OCI-M2 (cell line): ENCODE data around the gene NKD1.
"Not testable (repeated sequence)": the region's sequence is repeated elsewhere in the genome, so short reads cannot be mapped to it uniquely, and the experiment has no call there.

ENCODE experiments used
- DNase-seq: peaks from one replicate; lab custom pipeline; 2025; ENCODE audit not compliant: unreplicated experiment; lab: John Stamatoyannopoulos, UW

Gene NKD1

DNA sequence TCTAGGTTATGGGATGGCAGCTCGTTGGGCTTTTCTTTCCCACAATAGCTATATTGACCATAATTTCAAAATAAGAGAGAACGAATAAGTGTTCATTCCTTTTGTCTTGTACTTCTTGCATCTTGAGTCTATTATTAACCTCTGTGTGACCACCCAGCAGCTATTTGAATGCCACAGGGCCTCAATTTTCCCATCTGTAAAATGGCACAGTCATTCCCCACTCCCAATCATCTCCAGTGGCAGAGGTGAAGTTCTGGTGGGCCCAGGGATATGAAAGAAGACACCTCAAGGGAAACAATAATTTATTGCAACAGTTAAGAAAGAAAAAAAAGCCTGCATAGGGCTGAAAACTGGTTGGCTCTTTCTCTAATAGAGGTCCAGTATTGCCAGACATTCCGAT is 28.6 kb upstream of the NKD1 start:
- DNase-seq, result no peak

DNA sequence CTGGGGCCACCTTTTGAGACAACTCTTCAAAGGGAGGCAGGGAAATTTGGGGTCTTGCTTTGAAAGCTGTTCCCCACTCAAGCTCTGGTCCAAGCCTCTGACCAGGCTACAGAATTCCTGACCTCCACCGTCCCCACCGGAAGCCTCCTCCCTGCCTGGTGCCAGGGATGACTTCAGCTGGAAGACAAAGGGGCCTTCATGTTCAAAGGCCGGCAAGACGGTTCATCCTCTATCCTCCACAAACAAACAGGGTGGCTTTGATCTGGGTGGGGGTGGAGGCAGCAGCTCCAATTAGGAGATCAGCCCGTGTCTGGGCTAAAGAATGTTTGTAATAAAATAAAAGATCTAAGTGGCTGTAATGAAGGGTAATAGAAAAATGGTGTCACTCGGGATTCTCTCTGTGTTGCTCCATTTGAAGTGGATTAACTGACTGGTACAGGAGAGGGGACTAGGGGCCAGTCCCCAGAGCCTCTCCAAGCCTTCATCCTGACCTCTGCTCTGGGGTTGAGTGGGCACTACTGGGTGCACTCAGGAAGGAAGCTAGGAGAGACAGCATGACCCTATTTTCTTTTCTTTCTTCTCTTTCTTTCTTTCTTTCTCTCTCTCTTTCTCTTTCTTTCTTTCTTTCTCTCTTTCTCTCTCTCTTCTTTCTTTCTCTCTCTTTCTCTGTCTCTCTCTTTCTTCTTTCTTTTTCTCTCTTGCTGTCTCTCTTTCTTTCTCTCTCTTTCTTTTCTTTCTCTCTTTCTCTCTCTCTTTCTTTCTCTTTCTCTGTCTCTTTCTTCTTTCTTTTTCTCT is 27.5 kb upstream of the NKD1 start:
- no peak for DNase-seq

DNA sequence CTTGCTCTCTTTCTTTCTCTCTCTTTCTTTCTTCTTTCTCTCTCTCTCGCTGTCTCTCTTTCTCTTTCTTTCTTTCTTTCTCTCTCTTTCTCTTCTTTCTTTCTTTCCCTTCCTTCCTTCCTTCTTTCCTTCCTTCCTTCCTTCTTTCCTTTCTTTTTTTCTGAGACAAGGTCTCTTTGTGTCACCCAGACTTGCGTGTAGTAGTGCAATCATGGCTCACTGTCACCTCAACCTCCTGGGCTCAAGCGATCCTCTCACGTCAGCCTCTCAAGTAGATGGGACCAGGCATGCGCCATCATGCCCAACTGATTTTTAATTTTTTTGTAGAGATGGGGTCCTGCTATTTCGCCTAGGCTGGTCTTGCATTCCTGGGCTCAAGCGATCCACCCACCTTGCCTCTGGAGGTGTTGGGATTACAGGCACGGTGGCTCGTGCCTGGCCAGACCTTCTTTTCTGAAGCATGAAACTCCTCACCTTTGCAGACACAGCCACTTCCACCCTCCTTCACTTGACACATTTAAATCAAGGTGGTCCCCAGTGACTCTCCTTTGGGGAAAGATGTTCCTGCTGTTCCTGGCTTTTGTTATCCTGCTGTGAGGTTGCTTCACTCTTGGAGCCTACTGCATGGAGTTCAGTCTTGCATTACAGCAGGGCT is 26.8 kb upstream of the NKD1 start:
- no peak for DNase-seq

DNA sequence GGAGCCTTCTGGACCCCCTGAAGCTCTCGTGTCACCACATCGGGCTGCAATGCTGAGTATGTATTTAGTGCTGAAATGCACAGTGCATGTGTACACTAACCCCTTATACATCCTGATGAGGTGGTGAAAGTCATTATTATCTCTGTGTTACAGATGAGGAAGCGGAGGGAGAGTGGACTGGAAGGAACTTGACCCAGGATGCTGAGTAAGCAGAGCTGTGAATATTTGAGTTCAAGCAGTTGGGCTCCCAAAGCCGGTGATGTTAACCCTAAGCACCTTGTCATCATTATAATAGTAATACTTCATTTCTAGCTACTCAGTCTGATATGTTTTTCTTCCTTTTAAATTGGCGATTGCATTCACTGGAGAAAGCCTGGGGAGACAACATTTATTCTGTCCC is 25.9 kb upstream of the NKD1 start:
- DNase-seq, result no peak

DNA sequence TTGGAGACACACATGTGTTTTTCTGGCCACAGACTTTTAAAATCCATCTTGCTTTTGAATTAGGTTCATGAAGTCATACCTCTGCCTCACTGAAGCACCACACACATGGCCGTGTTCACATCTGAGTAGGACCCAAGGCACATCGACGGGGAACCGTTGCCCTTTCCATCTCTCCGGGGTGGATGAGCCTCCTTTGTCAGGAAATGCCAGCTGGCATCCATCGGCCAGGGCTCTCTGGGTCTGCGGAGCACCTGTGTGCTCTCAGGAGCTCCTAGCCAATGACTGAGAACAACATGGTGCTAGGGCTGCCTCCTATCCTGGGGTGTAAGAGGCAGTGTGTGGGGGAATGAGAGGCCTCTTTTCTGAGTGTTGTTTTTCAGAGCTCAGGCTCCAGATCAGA is 24.5 kb upstream of the NKD1 start:
- no peak for DNase-seq

DNA sequence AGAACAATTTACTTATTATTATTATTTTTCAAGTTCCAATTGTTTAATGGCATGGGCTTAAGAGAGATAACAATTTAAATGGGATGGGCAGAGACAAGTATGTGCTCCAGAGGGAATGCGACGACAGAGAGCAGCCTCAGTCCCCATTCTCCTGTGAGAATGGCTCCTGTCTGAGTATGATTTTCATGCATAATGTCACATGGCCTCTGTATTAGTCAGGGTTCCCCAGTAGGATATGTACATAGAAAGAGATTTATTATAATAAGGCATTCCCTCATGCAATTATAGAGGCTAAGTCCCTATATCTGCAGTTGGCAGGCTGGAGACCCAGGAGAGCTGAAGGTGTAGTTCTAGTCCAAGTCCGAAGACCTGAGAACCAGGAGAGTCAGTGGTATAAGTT is 22.9 kb upstream of the NKD1 start:
- no peak for DNase-seq

DNA sequence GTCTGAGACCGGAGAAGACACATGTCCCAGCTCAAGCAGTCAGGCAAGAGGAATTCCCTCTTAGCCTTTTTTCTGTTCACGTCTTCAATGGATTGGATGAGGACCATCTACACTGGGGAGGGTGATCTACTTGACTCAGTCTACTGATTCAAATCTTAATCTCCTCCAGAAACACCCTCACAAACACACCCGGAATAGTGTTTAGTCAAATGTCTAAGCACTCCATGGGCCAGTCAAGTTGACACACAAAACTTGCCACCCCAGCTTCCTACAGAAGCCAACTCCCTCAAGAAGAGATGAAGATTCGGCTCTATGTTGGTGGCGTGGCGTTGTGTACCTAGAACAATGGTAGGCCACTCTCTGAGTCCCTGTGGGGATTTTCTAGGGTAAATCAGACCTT is 22.5 kb upstream of the NKD1 start:
- DNase-seq, result no peak

DNA sequence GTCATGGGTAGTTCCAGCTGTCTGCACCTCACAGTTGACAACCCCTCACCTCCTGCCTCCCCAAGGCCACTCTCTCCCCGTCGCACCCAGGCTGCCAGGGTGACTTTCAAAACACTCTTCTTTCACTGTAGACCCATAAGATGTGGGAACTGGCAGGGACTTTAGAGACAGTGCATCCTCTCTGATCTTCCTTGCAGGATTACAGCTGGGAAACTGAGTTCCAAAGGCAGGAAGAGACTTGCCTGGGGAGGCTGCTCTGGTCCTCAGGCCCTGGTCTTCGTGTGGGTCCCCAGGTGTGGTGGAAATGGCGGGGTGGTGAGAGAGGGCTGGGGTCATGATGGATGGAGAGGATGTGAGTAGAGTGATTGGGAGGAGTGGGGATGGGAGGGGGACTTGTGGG is 21.9 kb upstream of the NKD1 start:
- DNase-seq, result no peak

DNA sequence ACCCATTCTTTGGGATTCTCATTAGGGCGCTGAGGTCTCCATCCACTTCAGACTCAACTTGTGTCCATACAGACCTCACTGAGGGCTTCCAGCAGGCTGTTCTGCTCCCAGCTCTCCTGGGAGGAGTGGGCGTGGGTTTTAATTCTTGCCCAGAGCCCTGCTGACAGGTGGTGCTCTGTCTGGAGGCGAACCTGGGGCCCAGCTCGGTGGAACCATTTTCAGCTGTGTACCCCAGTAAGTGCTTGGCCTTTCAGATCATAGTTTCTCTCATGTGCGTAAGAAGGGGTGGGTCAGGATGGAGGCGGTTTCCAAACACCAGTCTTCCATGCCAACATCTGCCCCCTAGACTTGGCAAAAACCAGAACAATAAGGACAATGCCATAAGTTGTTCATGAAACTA is 21.4 kb upstream of the NKD1 start:
- no peak for DNase-seq

DNA sequence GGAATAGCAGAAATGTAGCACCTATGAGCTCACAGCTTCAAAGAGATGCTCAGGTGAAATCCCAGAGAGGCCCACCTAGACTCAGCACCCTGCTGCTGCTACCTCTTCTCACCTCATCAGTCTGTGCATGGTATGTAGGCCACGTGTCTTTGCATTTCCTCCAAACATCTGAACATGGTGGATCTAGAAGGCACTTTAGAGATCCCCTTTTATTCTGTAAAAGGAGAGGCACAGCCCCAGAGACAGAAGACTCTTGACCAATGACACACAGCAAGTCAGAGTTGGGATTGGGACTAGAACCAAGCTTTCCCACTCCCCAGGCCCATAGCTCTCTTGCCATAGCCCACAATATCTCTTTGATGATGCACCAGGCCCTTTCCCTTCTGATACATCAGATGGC is 19.4 kb upstream of the NKD1 start:
- DNase-seq, result no peak

DNA sequence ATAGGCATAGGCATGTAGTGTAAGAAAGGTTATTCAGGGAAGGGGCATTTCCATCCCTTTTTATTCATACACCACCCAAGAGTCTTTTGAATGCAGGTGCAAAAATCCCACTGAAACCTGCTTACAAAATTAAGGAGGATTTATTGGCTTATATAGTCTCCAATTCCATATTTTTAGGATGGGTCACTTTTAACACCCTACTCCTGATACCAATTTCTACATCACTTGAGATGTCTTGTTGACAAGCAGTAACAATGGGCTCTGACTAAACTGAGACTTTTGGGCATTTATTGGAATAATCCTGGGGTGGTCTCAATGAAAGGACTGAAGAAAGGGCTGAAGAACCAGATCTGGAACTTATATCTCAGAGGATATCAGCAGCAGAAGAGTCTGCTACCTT is 18.9 kb upstream of the NKD1 start:
- DNase-seq, result no peak

DNA sequence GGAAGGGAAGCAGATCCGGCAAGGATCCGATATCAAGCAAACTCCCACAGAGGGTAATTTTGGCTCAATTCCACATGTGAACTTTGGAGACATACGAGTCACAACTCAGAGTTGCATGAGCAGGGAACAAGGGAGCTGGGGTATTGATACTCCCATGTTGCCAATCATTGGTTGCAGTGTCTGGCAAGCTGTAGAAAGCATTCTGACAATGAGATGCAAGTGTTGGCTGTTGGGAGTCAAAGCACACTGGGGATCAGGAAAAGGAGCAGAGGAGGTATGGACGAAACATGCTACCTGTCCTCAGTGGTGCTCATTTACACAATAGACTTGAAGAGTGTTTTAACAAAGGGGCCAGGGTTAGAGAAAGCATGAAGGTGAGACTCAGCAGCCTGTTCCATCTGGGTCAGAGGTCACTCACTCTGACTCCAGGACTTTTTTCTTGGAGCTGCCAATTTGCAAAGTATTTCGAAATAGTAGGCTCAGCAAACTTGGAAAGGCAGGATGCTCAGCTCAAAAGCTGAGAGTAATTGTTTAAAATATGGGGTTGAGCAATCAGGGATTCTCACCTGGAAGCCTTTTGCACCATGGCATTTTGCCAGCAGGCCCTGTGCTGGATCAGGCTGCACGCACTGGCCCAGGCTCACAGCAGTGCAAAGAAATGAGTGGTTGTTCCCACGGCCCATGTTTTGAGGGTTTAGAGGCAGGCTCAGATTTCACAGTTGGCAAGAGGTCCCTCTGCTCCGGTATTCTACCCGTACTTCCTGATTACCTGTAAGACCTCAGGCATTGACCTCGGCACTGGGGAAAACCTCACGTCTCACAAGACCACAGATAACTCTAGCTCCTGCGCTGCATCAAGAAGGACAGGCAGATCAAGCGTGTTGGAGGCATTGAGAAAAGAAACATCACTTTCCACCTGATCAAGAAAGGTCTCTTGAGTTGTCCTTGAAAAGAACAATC is 17.6 kb upstream of the NKD1 start:
- no peak for DNase-seq

DNA sequence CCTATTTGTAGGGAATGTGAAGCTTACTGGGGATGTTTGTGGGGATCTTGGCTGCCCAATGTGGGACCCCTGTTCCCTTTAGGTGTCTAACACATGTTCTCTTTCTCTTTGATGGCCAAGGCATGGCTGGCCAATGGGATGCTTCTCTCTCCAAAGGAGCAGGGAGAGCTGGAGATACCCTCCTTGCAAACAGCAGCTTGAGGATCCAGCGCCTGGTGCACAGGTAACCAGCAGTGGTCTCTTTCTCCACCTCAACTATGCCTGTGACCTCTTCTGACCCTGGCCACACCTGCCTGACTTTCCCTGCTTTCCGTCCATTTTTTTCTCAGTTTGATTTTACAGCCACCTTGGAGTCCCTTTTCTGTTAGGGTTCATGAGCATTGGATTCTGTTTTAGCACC is 16.8 kb upstream of the NKD1 start:
- no peak for DNase-seq

DNA sequence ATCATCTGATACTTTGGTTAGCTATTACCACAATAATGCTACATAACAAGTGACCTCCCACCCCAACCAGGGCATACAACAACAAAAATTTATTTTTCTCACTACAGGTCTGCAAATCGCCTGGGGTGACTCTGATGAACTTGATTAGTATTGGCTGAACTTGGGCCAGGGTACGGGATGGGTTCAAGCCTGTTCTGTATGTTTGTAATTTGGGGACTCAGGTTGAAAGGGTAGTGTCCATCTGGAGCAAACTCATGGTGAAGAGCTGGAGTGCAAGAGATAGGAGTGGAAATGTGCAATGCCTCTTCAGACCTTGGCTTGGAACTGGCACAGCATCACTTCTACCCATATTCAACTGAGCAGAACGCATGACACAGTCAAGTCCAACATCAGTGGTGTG is 16.3 kb upstream of the NKD1 start:
- DNase-seq, result no peak

DNA sequence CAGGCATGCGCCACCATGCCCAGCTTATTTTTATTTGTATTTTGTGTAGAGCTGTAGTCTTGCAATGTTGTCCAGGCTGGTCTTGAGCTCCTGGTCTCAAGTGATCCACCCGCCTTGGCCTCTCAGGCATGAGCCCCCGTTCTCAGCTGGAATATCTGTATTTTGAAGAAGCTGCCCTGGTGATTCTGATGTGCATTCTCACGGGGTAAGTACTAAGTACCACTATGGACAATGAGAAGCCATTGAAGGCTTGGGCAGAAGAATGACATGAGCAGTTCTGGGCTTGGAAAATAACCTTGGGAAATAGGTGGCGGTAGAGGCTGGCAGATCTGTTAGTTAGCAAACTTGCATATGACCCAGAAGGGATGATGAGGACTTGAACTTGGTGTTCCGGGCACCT is 15.6 kb upstream of the NKD1 start:
- DNase-seq, result no peak

DNA sequence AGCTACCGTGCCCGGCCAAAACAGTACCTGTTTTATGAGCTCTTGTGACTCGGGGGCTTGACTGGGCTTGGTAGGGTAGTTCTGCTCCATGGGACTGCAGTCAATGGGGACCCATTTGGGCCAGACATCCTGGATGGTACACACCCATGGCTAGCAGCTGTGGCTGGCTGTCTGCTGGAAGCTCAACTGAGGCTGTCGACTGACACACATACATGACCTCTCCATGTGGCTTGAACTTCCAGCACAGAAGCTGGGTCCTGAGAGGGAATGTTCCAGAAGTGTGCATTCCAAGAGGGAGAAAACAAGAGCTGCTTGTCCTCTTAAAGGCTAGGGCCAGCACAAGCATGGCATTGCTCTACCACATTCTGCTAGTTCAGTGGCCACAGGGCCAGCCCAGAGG is 14.9 kb upstream of the NKD1 start:
- no peak for DNase-seq

DNA sequence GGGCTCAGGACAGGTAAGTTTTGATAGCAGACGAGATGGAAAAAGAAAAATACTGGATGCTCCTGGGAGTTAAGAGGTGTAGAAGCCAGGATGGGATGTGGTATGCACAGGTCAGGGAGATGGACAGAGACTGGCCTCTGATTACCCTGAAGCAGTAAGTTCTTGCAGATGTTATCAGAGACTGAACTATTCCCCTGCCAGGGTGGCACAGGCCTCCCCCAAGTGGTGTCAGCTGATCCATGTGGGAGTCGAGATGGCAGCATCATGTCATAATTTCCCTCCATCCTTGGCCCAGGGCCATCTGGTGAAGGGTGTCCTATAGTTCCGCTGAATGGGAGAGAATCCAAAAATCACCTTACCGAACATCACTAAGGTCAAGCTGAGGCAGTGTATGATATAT is 14.1 kb upstream of the NKD1 start:
- DNase-seq, result no peak

DNA sequence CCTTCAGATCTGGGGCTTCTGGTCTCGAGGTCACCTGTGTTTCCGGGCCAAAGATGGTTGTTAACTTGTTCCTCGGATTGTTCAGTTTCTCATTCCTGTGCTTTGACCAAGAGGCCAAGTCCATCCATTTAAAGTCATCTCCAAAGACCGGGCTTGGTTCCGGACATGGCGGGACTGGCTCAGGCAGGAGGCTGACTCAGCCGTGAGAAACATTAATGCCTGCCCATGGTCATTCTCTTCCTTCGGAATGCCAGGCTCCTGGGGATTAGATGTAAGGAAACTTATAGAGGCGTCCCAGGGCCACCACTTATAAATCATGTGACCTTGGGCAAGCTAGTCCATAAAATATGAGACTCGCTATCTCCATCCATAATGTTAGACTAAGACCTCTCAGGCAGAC is 13.6 kb upstream of the NKD1 start:
- DNase-seq, result no peak

DNA sequence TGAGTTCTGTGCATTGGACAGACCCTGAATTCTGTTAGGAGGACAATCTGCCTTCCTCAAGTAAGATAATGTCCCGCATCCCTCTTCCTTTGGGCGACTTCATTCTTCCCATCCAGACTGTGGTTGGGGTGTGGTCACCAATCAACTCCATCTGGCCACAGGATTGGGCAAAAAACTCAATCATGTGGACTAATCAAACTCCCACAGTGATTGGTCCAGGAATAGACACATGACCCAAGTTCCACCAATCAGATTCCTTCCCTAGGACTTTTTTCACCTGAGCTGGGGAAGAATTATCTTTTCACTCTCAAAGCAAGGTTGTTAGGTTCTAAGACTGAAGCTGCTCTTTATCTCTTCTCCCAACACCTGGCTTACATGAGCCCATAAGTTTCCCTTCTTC is 13.2 kb upstream of the NKD1 start:
- no peak for DNase-seq

DNA sequence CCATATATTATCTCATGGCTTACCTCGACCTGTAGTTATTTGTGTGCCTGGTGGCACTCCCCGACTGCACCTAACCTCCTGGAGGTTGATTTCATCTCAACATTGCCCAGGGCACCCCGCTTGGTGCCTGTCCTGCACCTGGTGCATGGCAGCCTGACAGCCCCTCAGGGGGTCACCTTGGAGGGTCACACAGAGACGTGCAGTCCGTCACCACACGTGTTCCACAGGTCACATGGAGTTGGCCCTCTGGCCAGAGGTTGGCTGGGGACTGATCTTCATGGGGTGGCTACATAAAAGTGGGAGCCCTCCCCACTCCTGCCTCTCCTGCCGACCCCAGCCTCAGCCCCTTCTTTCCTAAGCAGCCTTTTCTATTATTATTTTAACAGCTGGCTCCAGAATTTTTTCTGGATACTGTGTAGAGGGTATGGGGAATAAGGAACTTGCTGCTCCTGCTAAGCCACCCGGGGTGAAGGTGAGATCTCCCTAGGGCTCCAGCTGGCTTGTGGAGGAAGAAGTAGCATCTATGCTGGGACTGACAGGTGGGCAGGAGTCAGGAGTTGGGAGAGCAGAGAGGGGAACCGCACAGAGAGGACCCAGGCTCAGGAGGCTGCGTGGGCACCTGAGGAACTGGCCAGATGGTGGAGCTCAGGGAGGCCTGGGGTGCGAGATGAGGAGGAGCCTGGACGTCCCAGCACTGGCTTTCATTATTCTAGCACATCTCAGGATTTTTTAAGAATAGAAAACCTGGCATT is 12.5 kb upstream of the NKD1 start:
- no peak for DNase-seq

DNA sequence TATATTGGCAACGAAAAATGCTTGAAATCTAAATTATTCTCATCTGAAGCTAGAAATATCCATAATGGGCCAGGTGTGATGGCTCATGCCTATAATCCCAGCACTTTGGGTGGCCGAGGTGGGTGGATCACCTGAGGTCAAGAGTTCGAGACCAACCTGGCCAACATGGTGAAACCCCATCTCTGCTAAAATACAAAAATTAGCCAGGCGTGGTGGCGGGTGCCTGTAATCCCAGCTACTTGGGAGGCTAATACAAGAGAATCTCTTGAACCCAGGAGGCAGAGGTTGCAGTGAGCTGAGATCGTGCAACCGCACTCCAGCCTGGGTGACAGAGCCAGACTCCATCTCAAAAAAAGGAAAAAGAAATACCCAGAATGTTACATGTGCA is 11.9 kb upstream of the NKD1 start:
- not testable (repeated sequence) for DNase-seq
